Measurements from ENCODE around the gene AP5M1.
A peak's percentile ranks its signal among the peaks of the same experiment; 100 is the strongest.
"Not testable (repeated sequence)": the region's sequence is repeated elsewhere in the genome, so short reads cannot be mapped to it uniquely, and the experiment has no call there.

Gene AP5M1, protein sequence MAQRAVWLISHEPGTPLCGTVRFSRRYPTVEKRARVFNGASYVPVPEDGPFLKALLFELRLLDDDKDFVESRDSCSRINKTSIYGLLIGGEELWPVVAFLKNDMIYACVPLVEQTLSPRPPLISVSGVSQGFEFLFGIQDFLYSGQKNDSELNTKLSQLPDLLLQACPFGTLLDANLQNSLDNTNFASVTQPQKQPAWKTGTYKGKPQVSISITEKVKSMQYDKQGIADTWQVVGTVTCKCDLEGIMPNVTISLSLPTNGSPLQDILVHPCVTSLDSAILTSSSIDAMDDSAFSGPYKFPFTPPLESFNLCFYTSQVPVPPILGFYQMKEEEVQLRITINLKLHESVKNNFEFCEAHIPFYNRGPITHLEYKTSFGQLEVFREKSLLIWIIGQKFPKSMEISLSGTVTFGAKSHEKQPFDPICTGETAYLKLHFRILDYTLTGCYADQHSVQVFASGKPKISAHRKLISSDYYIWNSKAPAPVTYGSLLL

DNA sequence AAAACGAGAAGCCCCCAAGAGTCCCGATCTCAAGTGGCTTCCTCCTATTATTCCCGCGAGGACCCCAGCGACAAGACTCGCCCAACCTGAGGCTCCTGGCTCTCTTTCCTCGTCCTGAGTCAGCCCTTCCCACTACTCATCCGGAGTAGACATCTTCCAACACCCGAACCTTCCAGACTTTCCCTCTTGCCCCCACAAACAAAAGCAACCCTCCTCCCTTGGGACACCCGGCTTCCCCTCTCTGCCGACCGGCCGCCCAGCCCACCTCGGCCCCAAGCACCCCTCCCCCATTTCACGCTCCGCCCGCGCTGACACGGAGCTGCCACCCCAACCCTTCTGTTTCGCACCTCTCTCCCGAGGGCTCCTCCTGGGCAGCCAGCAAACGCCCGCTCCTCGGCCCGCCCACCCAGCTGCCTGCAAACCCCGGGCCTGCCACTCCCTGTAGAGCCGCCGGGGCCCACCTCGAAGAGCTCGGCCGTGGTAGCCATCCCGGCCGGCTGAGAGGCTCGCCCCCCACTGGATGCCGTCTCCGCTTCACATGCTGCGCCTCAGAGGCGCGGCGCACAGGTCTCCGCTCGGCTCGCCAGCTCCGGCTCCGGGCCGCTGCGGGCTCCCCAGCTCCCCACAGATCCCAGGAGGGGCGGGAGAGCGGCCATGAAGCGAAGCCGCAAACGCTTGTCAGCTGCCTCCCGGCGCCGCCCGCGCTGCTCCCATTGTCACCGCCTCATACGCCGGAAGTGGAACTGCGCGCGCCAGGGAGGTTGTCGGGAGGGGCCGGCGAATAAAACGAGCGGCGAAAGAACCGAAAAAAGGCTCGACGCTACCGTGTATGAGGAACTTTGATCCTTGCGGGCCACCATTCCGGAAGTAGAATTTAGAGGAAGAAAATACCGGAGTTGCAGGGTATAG lies at the start of gene AP5M1, which contains the start of gene EXOC5:
Gene AP5M1, plus strand, starts transcription at position 811 of the 909 bp plus-strand sequence. CDS start 344 bp downstream, outside the sequence.
Gene EXOC5, minus strand, starts transcription at position 745 of the 909 bp plus-strand sequence. Its CDS starts 257 bp downstream, at position 488.
- peak; percentile 88 for DNase-seq

DNA sequence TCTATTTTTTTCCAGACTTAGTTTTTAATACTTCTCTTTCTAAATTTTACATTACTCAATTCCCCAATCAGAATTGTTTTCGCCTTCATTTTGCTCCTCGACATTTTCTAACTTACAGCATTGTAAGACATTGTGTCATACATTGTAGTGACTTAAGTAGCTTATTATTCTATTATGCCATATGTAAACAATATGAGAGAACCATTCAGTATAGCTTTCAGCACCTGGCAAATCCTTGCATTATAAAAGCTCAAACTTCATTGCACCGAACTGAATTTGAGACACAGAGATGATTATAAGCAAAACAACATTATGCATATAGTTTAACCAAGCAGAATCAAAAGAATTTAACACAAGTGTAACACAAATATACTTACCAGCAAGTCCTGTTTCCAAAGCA lies 46.8 kb upstream of the AP5M1 start:
- no peak for DNase-seq

DNA sequence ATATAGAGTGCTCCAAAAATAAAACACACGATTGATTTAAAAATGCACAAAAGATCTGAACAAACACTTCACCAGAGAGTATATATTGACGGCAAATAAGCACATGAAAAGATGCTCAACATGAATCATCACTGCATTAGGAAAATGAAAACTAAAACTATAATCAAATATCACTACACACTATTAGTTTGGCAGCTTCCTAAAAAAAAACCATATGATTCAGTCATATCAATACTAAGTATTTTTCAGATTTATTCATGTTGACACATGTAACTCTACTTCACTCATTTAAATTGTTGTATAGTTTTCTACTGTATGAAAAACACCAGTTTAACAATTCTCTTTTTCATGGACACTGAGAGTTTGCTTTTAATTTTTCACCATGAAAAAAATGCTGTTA lies 41.7 kb upstream of the AP5M1 start:
- DNase-seq, result no peak

DNA sequence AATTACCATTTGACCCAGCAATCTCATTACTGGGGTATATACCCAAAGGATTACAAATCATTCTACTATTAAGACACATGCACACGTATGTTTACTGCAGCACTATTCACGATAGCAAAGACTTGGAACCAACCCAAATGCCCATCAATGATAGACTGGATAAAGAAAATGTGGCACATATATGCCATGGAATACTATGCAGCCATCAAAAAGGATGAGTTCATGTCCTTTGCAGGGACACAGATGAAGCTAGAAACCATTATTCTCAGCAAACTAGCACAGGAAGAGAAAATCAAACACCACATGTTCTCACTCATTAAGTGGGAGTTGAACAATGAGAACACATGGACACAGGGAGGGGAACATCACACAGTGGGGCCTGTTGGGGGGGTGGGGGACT lies 40.5 kb upstream of the AP5M1 start:
- not testable (repeated sequence) for DNase-seq

DNA sequence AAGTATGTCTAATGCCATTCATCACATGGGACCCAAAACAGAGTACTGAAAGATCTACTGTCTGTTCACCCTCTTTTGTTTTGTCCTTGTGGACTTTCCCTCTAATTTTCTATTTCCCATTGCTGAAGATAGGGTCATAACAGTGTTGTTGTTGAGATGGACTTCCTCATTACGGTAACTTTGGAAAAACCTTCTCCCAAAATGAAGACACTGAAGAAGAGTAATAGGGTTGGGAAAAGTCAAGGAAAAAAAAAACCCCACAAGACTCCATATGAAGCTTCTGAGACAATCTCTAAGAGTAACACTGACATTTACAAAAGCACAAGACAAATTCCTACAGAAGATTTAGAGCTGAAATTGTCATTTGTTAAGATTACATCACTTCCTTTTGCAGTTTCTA lies 36.8 kb upstream of the AP5M1 start:
- no peak for DNase-seq

DNA sequence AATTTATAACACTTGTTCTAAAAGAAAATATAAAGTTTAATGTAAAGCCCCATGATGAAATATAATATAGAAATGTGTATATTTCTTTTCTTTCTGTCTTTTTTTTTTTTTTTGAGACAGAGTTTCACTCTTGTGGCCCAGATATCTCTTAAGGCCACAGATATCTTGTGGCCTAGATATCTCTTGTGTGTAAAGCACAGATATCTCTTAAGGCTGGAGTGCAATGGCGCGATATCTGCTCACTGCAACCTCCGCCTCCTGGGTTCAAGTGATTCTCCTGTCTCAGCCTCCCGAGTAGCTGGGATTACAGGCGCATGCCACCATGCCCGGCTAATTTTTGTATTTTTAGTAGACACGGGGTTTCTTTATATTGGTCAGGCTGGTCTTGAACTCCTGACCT lies 28.7 kb upstream of the AP5M1 start:
- not testable (repeated sequence) for DNase-seq

DNA sequence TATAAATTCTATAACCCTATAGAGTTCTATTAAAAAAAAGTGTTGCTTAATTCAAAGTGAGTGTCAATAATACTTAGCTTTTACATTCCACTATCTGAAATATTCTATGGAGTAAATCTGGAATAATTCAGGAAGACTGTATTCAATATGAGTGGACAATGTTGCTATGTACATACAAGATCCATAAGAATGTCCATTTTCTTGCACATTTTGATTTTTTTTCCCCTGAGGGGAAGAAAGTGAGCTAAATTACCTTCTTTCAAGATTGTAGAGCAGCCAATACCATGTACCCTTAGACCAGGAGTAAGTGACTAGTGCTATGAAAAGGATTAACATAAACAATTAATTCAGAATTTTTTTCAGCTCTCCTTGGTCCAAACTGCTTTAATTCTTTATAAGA lies 25.5 kb upstream of the AP5M1 start:
- DNase-seq, result no peak

DNA sequence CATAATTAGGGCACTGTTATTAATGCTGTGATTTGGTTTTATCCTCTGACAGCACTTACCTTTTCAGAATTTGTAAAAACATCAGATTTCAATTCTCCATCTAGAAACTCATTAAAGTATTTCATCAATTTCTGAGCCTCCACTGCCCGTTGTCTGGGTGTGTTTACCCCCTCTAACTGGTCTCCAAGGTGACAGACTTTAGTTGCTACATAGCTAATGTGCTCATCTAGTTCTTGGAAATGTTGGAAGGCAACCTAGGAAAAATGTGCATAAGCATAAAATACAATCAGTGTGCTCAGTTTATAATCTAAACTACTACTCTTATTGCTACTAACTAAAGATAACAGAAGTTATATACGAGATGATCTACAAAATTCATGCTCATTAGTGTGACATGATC lies 24.7 kb upstream of the AP5M1 start:
- DNase-seq, result no peak

DNA sequence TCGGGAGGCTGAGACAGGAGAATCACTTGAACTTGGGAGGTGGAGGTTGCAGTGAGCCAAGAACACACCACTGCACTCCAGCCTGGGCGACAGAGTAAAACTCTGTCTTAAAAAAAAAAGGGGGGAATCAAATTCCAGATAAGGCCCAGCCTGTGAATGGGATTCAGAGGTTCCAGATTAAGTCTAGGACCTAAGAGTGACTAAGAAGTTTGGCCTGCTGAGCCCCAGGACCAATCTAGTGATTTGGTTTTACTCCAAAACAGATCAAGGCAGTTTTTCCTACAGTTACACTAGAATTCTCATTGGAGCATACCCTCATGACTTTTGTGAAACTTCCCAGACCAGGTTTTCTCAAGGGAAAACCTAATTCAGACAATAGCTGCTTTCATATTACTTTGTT lies 22.8 kb upstream of the AP5M1 start:
- no peak for DNase-seq

DNA sequence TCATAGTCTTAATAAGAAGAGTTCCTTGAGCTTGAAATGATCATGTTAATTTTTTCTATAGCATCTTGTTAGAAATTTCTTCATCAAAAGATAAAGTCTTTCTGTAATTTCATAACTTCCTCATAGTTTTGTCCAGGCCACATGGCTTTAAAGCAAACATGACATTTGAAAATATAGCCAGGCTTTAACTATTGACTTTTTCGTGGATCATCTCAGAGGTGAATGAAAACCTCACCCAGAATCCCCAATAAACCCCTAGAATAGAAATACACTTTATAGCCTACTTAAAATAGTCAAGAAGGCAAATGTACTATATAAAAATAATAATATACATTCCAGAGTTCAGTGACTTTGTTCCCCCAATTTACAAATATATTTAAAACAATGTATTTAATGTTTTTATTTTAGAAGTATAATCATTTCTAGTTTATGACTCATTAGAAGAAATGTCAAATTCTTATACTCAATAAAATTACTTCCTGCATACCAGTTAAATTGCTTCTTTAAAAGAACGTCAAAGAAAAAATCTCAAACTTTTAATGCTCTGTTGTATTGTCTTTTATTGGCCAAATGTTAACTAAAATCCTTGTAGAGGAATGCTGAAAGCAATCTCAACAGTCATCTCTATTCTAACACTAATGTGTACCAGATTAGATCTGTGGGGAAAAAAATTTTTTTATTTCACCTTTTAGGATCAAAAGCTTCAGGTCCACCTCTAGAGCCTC lies 21.7 kb upstream of the AP5M1 start:
- DNase-seq, result no peak

DNA sequence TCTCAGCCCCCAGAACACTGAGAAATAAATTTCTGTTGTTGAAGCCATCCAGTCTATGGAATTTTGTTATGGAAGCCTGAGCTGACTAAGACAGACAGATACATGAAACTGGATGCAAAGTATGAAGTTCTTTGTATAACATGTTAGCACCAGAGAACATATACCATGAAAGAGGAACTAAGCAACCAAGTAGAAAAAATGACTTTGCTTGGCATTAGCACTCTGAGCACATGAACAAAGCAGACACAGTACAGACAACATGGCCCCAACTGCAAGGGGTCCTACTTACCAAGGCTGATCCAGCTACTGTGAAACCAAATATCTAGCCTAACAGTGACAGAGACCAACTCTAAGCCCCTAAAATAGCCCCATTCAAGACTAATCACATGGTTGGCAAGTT lies 13.9 kb upstream of the AP5M1 start:
- DNase-seq, result no peak

DNA sequence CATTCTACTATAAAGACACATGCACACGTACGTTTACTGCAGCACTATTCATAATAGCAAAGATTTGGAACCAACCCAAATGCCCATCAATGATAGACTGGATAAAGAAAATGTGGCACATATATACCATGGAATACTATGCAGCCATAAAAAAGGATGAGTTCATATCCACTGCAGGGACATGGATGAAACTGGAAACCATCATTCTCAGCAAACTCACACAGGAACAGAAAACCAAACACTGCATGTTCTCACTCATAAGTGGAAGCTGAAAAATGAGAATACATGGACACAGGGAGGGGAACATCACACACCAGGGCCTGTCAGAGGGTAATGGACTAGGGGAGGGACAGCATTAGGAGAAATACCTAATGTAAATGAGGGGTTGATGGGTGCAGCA lies 10.6 kb upstream of the AP5M1 start:
- not testable (repeated sequence) for DNase-seq

DNA sequence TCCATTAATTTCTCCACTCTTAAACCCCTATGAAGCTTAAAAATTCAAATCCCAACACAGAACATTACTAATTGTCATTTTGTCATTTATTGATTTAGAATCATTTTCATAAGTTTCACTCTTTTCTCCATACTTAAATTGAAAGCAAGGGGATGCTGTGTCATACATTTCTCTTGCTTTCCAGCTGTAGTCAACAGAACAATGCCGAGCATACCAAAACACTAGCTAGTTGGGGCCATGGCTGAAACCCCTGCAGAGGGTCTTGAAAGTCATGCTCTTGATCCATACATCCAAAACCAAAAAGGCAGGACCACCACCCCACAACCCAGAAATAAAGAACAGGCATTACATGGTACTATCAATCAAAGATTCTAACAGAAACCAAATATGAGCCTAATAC lies 9.1 kb upstream of the AP5M1 start:
- DNase-seq, result no peak

DNA sequence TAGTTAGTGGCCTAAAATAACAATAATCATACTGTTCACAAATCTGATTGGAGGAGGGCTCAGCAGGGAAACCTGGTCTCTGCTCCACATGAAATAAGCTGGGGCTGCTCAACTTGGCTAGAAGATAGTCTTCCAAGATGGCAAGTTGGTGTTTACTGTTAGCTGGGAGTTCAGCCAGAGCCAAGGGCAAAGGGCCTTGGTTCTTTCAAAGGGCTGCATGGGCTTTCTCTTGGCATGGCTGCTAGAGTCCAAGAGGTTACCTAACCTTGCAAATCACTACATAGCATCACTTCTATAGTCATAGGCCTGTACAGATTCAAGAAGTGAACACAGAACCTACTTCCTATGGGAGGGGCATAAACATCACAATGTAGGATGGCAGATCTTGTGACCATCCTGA lies 7.2 kb upstream of the AP5M1 start:
- DNase-seq, result no peak

DNA sequence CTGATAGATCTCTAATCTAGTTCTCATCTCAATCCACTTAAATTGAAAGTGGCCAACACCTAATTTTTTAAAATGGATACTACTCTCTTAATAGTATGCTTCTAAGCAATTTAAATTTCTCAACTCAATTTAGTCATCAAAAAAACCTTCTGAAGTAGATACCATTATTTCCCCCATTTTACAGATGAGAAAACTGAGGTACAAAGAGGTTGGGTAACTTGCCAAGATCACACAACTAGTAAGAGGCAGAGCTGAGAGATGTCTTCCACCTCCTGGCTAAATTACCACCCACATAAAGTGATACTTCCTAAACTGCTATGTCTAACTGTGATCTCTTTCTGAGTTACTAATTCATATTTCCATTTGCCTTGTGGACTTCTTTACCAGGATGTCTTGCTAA lies 6.7 kb upstream of the AP5M1 start:
- no peak for DNase-seq

DNA sequence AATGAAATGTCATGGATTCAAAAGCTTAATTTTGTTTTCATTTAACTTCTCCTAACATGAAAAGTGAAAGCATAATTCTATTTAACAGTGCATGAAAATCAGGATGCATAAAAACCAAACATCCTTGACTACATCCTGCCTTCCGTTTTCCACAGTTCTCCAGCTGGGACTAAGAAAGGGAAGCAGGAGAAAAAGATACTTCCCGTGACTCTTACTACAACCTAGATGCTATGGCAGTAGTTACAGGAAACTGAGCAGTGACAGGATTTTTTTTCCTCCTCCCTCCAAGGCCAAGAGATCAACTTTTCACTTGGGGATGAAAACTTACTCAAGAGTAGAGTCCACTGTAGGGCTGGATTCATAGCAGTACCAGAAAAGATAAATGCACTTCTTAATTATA lies 2.7 kb upstream of the AP5M1 start:
- no peak for DNase-seq

DNA sequence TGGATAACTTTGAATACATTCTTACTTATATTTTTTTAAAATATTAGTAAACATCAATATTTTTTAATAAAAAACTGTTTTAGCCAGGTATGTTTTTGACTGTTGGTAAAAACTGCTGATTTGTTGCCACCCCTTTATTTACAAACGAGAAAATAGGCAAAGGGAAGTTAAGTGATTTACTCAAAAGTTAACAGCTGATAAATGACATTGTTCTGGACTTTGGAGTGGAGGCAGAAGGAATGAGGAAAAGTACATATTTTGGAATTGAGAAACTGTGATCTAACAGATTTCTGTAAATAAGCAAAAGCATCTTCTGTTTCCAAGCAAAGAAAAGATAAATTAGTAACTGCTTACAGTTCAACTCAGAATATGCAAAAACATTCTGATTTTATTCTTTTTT lies 4.5 kb downstream of the AP5M1 start:
- DNase-seq, result no peak

DNA sequence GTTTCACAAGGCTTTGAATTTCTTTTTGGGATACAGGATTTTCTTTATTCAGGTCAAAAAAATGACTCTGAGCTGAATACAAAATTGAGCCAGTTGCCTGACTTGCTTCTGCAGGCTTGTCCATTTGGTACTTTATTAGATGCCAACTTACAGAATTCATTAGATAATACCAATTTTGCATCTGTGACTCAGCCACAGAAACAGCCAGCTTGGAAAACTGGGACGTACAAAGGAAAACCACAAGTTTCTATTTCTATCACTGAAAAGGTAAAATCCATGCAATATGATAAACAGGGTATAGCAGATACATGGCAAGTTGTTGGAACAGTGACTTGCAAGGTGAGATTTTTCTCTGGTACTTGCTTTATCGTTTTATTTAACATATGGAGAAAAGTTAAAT lies 5.8 kb downstream of the AP5M1 start:
- DNase-seq, result no peak

DNA sequence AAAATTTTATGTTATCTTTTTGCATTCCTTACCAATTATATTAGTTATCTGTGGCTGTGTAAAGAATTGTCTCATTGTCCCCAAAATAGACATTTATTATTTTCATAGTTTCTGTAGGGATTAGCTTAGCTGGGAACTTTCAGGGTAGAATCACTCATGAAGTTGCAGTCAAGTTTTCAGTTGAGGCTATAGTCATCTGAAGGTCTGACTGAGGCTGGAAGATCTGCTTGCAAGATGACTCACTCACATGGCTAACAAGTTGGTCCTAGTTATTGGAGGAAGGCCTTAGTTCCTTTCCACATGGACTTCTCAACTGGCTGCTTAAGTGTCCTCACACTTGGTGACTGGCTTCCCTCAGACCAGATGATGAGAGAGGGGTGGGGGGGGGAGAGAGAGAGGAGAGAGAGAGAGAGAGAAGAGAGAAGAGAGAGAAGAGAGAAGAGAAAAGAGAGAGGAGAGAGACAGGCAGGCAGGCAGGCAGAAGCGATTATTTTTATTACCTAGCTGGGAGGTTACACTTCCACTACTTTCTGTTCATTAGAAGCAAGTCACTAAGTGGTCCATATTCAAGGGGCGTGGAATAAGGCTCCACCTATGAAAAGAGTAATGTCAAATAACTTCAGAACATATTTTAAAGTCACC lies 6.4 kb downstream of the AP5M1 start:
- DNase-seq, result no peak

DNA sequence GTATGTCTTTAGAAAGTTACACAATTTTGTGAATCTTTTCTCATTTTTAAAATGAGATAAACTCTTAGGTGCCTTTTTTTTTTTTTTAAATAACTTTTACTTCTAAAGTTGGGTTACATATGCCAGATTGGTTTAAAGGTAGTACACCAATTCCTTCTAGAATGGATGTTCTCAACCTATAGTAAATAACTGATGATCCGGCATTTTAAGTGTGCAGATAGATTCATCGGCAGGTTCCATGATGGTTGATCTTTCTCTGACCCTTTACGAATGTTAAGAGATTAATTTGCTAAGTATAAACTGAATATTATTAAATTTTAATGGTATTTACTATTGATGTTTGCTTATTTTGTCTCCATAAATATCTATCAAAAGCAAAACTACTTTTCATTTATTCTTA lies 8.3 kb downstream of the AP5M1 start:
- no peak for DNase-seq

DNA sequence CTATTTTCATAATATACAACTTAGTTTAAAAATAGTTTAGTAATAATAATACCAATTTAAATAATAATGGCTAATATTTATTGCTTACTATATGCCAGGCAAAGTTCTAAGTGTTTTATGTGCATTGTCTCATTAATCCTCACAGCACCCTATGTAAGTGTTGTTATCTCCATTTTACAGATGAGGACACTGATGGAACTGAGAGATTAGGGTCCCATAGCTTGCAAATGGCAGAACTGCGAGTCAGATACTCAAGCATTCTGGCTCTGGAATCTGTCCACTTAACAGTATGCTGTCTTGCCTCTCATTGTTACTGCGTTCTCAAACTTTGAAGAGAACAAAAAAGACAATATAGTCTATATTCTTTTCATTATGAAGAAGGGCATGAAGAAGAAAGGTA lies 19.0 kb downstream of the AP5M1 start:
- DNase-seq, result no peak

DNA sequence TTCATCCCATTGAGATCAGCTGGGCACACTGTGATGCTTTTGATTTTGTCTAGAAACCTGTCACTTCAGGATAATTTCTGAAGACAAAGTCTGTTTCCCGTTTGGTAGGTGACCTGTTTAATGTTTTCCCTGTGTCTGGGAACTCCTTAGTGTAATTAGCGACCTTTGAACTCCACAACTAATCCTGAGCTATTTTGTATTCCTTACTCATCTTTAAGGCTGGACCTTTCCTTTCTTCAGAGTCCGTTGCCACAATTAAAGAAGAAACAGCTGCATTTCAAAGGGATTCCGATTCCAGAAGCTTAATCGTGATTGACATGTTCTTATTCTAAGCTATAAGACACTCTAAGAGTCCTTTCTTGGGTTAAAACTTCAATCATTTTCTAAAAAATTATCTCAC lies 22.0 kb downstream of the AP5M1 start:
- no peak for DNase-seq

Measured in activated effector memory CD4-positive, alpha-beta T cell treated with Interleukin-2 at 50 U/mL for 16 hours (primary cell).